GM12878 (cell line): ENCODE data around the gene ADGRF1. TPM values are rescaled to one million over a fixed set of nuclear protein-coding genes. Genes with fewer than 3 reads are reported as not detected.

Experiments
- ATAC-seq: fragments of 200-7000 bp; cut with Tn5 transposase; 3 replicates; pipeline ENCODE4 v1.9.1; 2020; ENCODE audit warnings: mild to moderate bottlenecking, moderate library complexity
- BruUV-seq: library from RNA; stranded (reverse); fragments of 400-500 nt; replicated peaks from 2 replicates; lab custom pipeline; 2021; lab: Mats Ljungman, UMichigan
- CTCF ChIA-PET: fragments of 300-600 bp; sonication (Branson Sonifier 250); formaldehyde crosslinking; extraction: SDS; loops from one replicate; lab custom pipeline; 2021; ENCODE audit warnings: inconsistent platforms; lab: Yijun Ruan, JAX
- POLR2A ChIA-PET: fragments of 350-600 bp; formaldehyde crosslinking; extraction: SDS; loops from one replicate; lab custom pipeline; 2021; ENCODE audit warnings: inconsistent platforms; lab: Charles Lee
- RAD21 ChIA-PET: fragments of 300-600 bp; sonication (Branson Sonifier 250); formaldehyde crosslinking; loops from one replicate; lab custom pipeline; 2023; ENCODE audit warnings: antibody characterized with exemption; ENCODE audit not compliant: unreplicated experiment; lab: Charles Lee
- SMC1A ChIA-PET: fragments of 300-600 bp; sonication (Branson Sonifier 250); formaldehyde crosslinking; loops from one replicate; lab custom pipeline; 2023; ENCODE audit not compliant: unreplicated experiment, uncharacterized antibody; lab: Charles Lee
- DNase-seq: peaks from one replicate; pipeline ENCODE4 v3.0.0-alpha.2; 2011; ENCODE audit warnings: low read depth, low spot score
- FAIRE-seq: peaks from 3 replicates; lab custom pipeline; 2011; peaks lifted over from hg19 to GRCh38; lab: Jason Lieb, UNC
- H2AFZ ChIP-seq: 2 replicates; pipeline ENCODE4 v1.6.0; 2011; ENCODE audit warnings: low read depth, low read length, control low read depth; ENCODE audit not compliant: control insufficient read depth
- H3K27ac ChIP-seq: 2 replicates; pipeline ENCODE4 v1.5.1; 2011; ENCODE audit warnings: control low read depth; ENCODE audit not compliant: control insufficient read depth, insufficient read depth
- H3K27me3 ChIP-seq, 2 experiments: replicated peaks in 1 of 2; 2 replicates each; pipeline versions ENCODE4 v1.6.0 to v1.6.1; 2011; ENCODE audit warnings: low read length in 1 of 2; ENCODE audit not compliant: control insufficient read depth in 2 of 2, insufficient read depth in 2 of 2
- H3K36me3 ChIP-seq, 2 experiments: 2 replicates each; pipeline ENCODE4 v1.5.1; 2011; ENCODE audit warnings: low read length in 1 of 2; ENCODE audit not compliant: control insufficient read depth in 2 of 2, insufficient read depth in 2 of 2
- H3K4me1 ChIP-seq: 2 replicates; pipeline ENCODE4 v1.6.1; 2011; ENCODE audit warnings: mild to moderate bottlenecking, low read length, moderate library complexity, mixed read lengths; ENCODE audit not compliant: control insufficient read depth, insufficient read depth
- H3K4me2 ChIP-seq: 2 replicates; pipeline ENCODE4 v1.6.0; 2011; ENCODE audit warnings: control low read depth; ENCODE audit not compliant: control insufficient read depth, insufficient read depth
- H3K4me3 ChIP-seq: fragments of 200-600 bp; sonication (generic); 2 replicates; pipeline ENCODE4 v1.5.1; 2016
- H3K79me2 ChIP-seq: 2 replicates; pipeline ENCODE4 v1.6.0; 2011; ENCODE audit warnings: low read length; ENCODE audit not compliant: control insufficient read depth, insufficient read depth
- H3K9ac ChIP-seq: 2 replicates; pipeline ENCODE4 v1.8.0; 2011; ENCODE audit warnings: low read length, control low read depth, mixed read lengths; ENCODE audit not compliant: control insufficient read depth, insufficient read depth
- H3K9me3 ChIP-seq: replicated peaks from 3 replicates; pipeline ENCODE4 v1.5.1; 2011; ENCODE audit warnings: mild to moderate bottlenecking, low read length; ENCODE audit not compliant: control insufficient read depth, insufficient read depth
- H4K20me1 ChIP-seq: 2 replicates; pipeline ENCODE4 v1.6.0; 2011; ENCODE audit not compliant: control insufficient read depth, insufficient read depth
- EED ChIP-seq: sonication (generic); IDR thresholded peaks from 2 replicates; pipeline ENCODE4 v1.6.1; 2016; ENCODE audit warnings: antibody characterized with exemption, low read depth
- EP300 ChIP-seq, 2 experiments: fragments of 150-350 bp in 1 of 2; IDR thresholded peaks; 2 replicates each; pipeline ENCODE4 v1.6.1; 2011 to 2012; ENCODE audit warnings: low read depth in 2 of 2, low read length in 2 of 2, borderline replicate concordance in 1 of 2, improper control_type of control experiment in 1 of 2, inconsistent platforms in 1 of 2; ENCODE audit not compliant: control insufficient read depth in 1 of 2
- GABPA ChIP-seq: IDR thresholded peaks from 2 replicates; pipeline ENCODE4 v1.6.1; 2014; ENCODE audit warnings: antibody characterized with exemption, low read depth, mild to moderate bottlenecking, inconsistent platforms
- HDAC2 ChIP-seq: fragments of 200-600 bp; sonication (generic); IDR thresholded peaks from 2 replicates; pipeline ENCODE4 v1.6.1; 2017
- KAT2A ChIP-seq: conservative IDR thresholded peaks from 2 replicates; pipeline ENCODE4 v1.6.1; 2011; ENCODE audit warnings: low read depth, low read length; ENCODE audit not compliant: control insufficient read depth
- PAX5 ChIP-seq: IDR thresholded peaks from 2 replicates; pipeline ENCODE4 v1.6.1; 2011; ENCODE audit warnings: low read depth, low read length, borderline replicate concordance
- SUZ12 ChIP-seq: fragments of 200-600 bp; sonication (generic); IDR thresholded peaks from one replicate; pipeline ENCODE4 v1.6.1; 2018; ENCODE audit warnings: antibody characterized with exemption, mild to moderate bottlenecking; ENCODE audit not compliant: unreplicated experiment
- TCF7 ChIP-seq: IDR thresholded peaks from 2 replicates; pipeline ENCODE4 v1.6.1; 2014; ENCODE audit warnings: antibody characterized with exemption, borderline replicate concordance
- WRNIP1 ChIP-seq: IDR thresholded peaks from 2 replicates; pipeline ENCODE4 v1.6.1; 2011; ENCODE audit warnings: low read depth, low read length, improper control_type of control experiment, borderline replicate concordance
- WGBS: methylation state at CpG from one replicate; pipeline ENCODE4 v1.1.6; 2016; ENCODE audit warnings: low lambda C conversion rate; ENCODE audit not compliant: insufficient replicate concordance, insufficient coverage; ENCODE audit errors: missing lambda C conversion rate; 5-methylcytosine and 5-hydroxymethylcytosine counted together
- in situ Hi-C: fragments of 300-500 bp; cut with MboI; formaldehyde crosslinking; loops from 9 replicates; pipeline ENCODE4 v1.14.3; 2018; ENCODE audit warnings: mixed read lengths
- intact Hi-C: fragments of 100-400 bp; cut with micrococcal nuclease; formaldehyde crosslinking; loops from one replicate; pipeline ENCODE4 v1.14.2; 2022; ENCODE audit not compliant: unreplicated experiment
- polyA plus RNA-seq, 11 experiments: library from polyadenylated mRNA; depleted of rRNA in 4 of 11; unstranded in 6 of 11; stranded (reverse) in 5 of 11; fragments of >200 nt; fragmentation: Nextera tagmentation in 4 of 11; fragmentation: Illumina TruSeq in 1 of 11; extraction: Ambion mirVana in 4 of 11; extraction: Trizol in 1 of 11; gene quantifications; 1 replicate in 1 of 11; 2 replicates in 10 of 11; pipeline versions ENCODE4 v1.2.1 to v1.2.3, GENCODE V29; 2011 to 2016; ENCODE audit warnings: inconsistent platforms in 2 of 11, missing spikeins in 2 of 11, low read depth in 1 of 11
- total RNA-seq, 4 experiments: library from RNA; depleted of rRNA in 3 of 4; stranded (reverse); fragments of >200 nt in 3 of 4; fragmentation: Illumina TruSeq in 1 of 4; extraction: Trizol in 1 of 4; gene quantifications; 2 replicates each; pipeline versions ENCODE4 v1.2.1 to v1.2.3, GENCODE V29; 2013 to 2021
- TF ChIP-seq, protein P1 (sequence below): IDR thresholded peaks from 2 replicates; pipeline ENCODE4 v1.6.1; 2012; ENCODE audit warnings: low read length, inconsistent platforms
- TF ChIP-seq, protein P2 (sequence below): IDR thresholded peaks from 2 replicates; pipeline ENCODE4 v1.6.1; 2011; ENCODE audit warnings: low read depth, mild to moderate bottlenecking, low read length, moderate library complexity, borderline replicate concordance; ENCODE audit errors: extremely low read depth

ADGRF1 gene
- total and polyA plus RNA-seq, 10 of the 15 experiments (the other 5 are each of a cell fraction or from before 2014, with no cell fraction given) = 0.05 TPM; not detected in 9

DNA sequence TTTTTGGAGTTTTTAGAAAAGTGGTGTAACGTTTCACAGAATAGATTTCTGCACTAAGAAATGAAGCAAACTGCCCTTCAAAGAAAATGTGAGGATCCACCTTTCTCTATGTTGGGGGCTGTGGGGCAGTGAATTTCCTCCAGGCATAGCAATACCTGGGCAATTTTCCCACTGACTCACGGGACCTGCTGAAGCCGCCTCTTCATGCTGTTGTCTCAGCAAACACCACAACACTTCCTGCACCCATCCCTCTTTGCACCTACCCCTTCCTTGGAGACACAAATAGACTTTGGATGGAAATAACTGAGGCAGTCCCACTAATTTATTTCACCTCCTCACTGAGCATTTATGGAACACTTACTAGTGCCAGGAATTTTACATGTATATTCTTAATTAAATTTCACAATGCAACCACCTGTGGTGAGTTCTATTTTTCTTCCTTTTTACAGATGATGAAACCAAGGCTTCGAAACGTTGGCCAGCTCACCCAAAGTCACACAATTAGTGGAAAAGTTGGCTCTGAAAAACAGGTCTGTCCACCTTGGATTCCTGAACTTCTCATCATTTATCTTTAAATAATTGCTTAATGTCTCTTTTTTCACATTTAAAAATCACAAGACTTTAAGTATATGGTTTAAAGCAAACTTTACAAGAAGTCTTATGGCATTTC is 17.2 kb upstream of the ADGRF1 start:
- no peak for FAIRE-seq
- no peak for ATAC-seq
- H3K27ac ChIP-seq = no peak overlapping the region
- intact Hi-C loops (no loop called here), in situ Hi-C loops (no loop called here)
- H3K9ac ChIP-seq = no peak overlapping the region
- H3K9me3 ChIP-seq = no peaks in the 10 kb centered on the region
- RAD21 ChIA-PET = no interaction called here
- no peak overlapping the region for H3K4me3 ChIP-seq
- SMC1A ChIA-PET = no interaction called here
- H4K20me1 ChIP-seq = no peaks in the 10 kb centered on the region
- CTCF ChIA-PET = interaction anchor here (0.6 kb wide), 1 partner anchor 279 kb away, joined by 3 read pairs; no protein-coding TSS in a partner anchor
- WGBS = 8% methylated on average over 5 of the region's 5 CpGs
- no peak overlapping the region for H3K4me2 ChIP-seq
- POLR2A ChIA-PET = no interaction called here
- no peaks in the 10 kb centered on the region for H3K36me3 ChIP-seq
- no peaks in the 10 kb centered on the region for H3K79me2 ChIP-seq
- H3K27me3 ChIP-seq = no peaks in the 10 kb centered on the region
- no peak overlapping the region for H2AFZ ChIP-seq
- no peaks in the 10 kb centered on the region for H3K4me1 ChIP-seq
- BruUV-seq = no TSS peak
- DNase-seq = no peak
- TF ChIP-seq, protein P1, sequence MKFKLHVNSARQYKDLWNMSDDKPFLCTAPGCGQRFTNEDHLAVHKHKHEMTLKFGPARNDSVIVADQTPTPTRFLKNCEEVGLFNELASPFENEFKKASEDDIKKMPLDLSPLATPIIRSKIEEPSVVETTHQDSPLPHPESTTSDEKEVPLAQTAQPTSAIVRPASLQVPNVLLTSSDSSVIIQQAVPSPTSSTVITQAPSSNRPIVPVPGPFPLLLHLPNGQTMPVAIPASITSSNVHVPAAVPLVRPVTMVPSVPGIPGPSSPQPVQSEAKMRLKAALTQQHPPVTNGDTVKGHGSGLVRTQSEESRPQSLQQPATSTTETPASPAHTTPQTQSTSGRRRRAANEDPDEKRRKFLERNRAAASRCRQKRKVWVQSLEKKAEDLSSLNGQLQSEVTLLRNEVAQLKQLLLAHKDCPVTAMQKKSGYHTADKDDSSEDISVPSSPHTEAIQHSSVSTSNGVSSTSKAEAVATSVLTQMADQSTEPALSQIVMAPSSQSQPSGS = no peak
- TF ChIP-seq SUZ12 = no peak
- TF ChIP-seq TCF7 = no peak
- no peak for TF ChIP-seq WRNIP1
- no peak for TF ChIP-seq HDAC2
- TF ChIP-seq PAX5 = no peak
- TF ChIP-seq KAT2A = no peak
- TF ChIP-seq, protein P2, sequence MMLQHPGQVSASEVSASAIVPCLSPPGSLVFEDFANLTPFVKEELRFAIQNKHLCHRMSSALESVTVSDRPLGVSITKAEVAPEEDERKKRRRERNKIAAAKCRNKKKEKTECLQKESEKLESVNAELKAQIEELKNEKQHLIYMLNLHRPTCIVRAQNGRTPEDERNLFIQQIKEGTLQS = no peak
- TF ChIP-seq EP300 (IDR thresholded peaks at IDR 0.05; ENCODE audit: borderline replicate concordance in 1 of 2, control insufficient read depth in 1 of 2, low read depth in 2 of 2, low read length in 2 of 2) = no peak
- TF ChIP-seq GABPA = no peak
- no peak for TF ChIP-seq EED
- TF ChIP-seq, all 136 proteins: peak for 0
